WTC11 (cell line): ENCODE results near the gene APBB3. TPM values are rescaled to one million over a fixed set of nuclear protein-coding genes. Genes with fewer than 3 reads are reported as not detected.

Experiments used
- ATAC-seq: fragments of 200-7000 bp; cut with Tn5 transposase; 2 replicates; pipeline ENCODE4 v1.10.0; 2021; ENCODE audit warnings: mild to moderate bottlenecking, moderate library complexity
- CTCF ChIA-PET: fragments of 300-600 bp; sonication (Branson Sonifier 250); formaldehyde crosslinking; loops from one replicate; lab custom pipeline; 2021; ENCODE audit warnings: antibody characterized with exemption; lab: Charles Lee
- POLR2A ChIA-PET: fragments of 350-600 bp; sonication (Branson Sonifier 250); formaldehyde crosslinking; loops from one replicate; lab custom pipeline; 2021; ENCODE audit warnings: antibody characterized with exemption; lab: Charles Lee
- DNase-seq: peaks from one replicate; pipeline ENCODE4 v3.0.0; 2021; ENCODE audit warnings: low spot score
- H3K27ac Mint-ChIP-seq: 2 replicates; pipeline ENCODE4 v1.8.0; 2021; ENCODE audit warnings: mixed read lengths
- H3K27me3 Mint-ChIP-seq: 2 replicates; pipeline ENCODE4 v1.8.0; 2021; ENCODE audit warnings: low read depth, mild to moderate bottlenecking, moderate library complexity, mixed read lengths
- H3K36me3 Mint-ChIP-seq: 2 replicates; pipeline ENCODE4 v1.8.0; 2021; ENCODE audit warnings: mixed read lengths
- H3K4me1 Mint-ChIP-seq: 2 replicates; pipeline ENCODE4 v1.8.0; 2022; ENCODE audit warnings: mixed read lengths
- H3K4me3 Mint-ChIP-seq: 2 replicates; pipeline ENCODE4 v1.8.0; 2021; ENCODE audit warnings: mild to moderate bottlenecking, moderate library complexity, mixed read lengths
- H3K9me3 Mint-ChIP-seq: 2 replicates; pipeline ENCODE4 v1.8.0; 2021; ENCODE audit warnings: mixed read lengths
- ATF1 ChIP-seq: sonication (generic); formaldehyde crosslinking; IDR thresholded peaks from 2 replicates; pipeline ENCODE4 v1.8.1; 2023; ENCODE audit warnings: mild to moderate bottlenecking, moderate library complexity, missing genetic modification reagents
- EMX1 ChIP-seq: fragments of 250-450 bp; sonication (Bioruptor Pico); IDR thresholded peaks from 2 replicates; pipeline ENCODE4 v1.8.0; 2021; ENCODE audit warnings: mild to moderate bottlenecking
- NFYB ChIP-seq: sonication (generic); formaldehyde crosslinking; conservative IDR thresholded peaks from 2 replicates; pipeline ENCODE4 v1.8.0; 2022; ENCODE audit warnings: low read depth, missing genetic modification reagents
- RORB ChIP-seq: fragments of 250-450 bp; sonication (Bioruptor Pico); IDR thresholded peaks from 2 replicates; pipeline ENCODE4 v1.9.0; 2021; ENCODE audit warnings: mild to moderate bottlenecking
- SMAD3 ChIP-seq: sonication (generic); formaldehyde crosslinking; IDR thresholded peaks from 2 replicates; pipeline ENCODE4 v1.8.0; 2022; ENCODE audit warnings: missing genetic modification reagents, mild to moderate bottlenecking, borderline replicate concordance
- SP1 ChIP-seq: sonication (generic); formaldehyde crosslinking; conservative IDR thresholded peaks from 2 replicates; pipeline ENCODE4 v1.8.1; 2022; ENCODE audit warnings: missing genetic modification reagents
- TCF7 ChIP-seq: sonication (generic); formaldehyde crosslinking; IDR thresholded peaks from 2 replicates; pipeline ENCODE4 v1.8.0; 2022; ENCODE audit warnings: mild to moderate bottlenecking, low read depth, missing genetic modification reagents, moderate library complexity
- TEAD1 ChIP-seq: sonication (generic); formaldehyde crosslinking; IDR thresholded peaks from 2 replicates; pipeline ENCODE4 v1.8.0; 2022; ENCODE audit warnings: mild to moderate bottlenecking, missing genetic modification reagents
- ZBTB21 ChIP-seq: sonication (generic); formaldehyde crosslinking; IDR thresholded peaks from 2 replicates; pipeline ENCODE4 v1.8.1; 2023; ENCODE audit warnings: mild to moderate bottlenecking, missing genetic modification reagents, borderline replicate concordance
- ZNF121 ChIP-seq: sonication (generic); formaldehyde crosslinking; IDR thresholded peaks from 2 replicates; pipeline ENCODE4 v1.8.0; 2023; ENCODE audit warnings: missing genetic modification reagents
- total RNA-seq: library from RNA; stranded (reverse); gene quantifications from 3 replicates; pipeline ENCODE4 v1.2.3, GENCODE V29; 2021
- TF ChIP-seq, protein P1 (sequence below): sonication (generic); formaldehyde crosslinking; IDR thresholded peaks from 2 replicates; pipeline ENCODE4 v1.8.1; 2023; ENCODE audit warnings: mild to moderate bottlenecking, missing genetic modification reagents, borderline replicate concordance
- TF ChIP-seq, protein P2 (sequence below): sonication (generic); formaldehyde crosslinking; IDR thresholded peaks from 2 replicates; pipeline ENCODE4 v1.8.0; 2023; ENCODE audit warnings: missing genetic modification reagents, mild to moderate bottlenecking, borderline replicate concordance
- TF ChIP-seq, protein P3 (sequence below): sonication (generic); formaldehyde crosslinking; IDR thresholded peaks from 2 replicates; pipeline ENCODE4 v1.8.1; 2022; ENCODE audit warnings: low read depth, missing genetic modification reagents, borderline replicate concordance
- TF ChIP-seq, protein P4 (sequence below): sonication (generic); formaldehyde crosslinking; IDR thresholded peaks from 2 replicates; pipeline ENCODE4 v1.8.0; 2023; ENCODE audit warnings: missing genetic modification reagents

APBB3 gene
- total RNA-seq, 1 experiment from 2014 or later, result 25.9 TPM

DNA sequence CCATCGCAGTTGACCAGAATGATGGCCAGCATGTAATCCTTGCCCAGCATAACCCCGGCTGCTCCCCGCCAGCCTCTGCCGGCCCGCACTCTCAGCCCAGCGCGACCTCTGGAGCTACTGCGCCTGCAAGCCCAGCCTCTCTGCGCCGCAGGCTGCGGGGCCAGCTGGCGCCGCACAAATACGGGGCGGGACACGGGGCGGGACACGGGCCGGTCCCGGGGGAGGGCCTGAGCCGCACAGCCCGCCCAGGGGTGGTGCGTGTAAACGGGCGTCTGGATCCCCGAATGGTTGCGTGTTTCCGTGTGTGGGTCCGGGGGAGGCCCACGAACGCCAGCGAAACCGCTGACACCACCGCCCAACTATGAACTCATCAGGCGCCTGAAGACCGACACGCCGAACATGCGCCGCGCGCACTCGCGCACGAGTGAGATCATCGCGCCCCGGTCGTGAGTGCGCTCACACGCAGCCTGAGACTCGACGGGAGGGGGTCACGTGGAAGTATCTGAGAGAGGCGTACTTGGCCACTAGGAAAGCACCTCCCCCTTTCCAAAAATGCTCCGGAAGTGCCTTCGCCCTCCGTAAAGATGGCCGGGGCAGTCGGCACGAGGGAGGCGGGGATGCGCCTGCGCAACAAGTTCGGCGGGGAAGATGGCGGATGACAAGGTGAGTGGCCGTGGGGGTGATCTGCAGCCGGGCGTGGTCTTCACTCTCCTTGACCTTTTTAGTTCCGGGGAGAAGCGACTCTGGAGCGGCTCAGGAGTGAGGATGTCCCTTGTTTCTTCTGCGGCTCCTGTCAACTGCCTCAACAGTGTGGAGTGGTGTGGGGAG lies at the start of gene APBB3, which contains the start of gene SLC35A4 (continued):
- TF ChIP-seq, protein P1, sequence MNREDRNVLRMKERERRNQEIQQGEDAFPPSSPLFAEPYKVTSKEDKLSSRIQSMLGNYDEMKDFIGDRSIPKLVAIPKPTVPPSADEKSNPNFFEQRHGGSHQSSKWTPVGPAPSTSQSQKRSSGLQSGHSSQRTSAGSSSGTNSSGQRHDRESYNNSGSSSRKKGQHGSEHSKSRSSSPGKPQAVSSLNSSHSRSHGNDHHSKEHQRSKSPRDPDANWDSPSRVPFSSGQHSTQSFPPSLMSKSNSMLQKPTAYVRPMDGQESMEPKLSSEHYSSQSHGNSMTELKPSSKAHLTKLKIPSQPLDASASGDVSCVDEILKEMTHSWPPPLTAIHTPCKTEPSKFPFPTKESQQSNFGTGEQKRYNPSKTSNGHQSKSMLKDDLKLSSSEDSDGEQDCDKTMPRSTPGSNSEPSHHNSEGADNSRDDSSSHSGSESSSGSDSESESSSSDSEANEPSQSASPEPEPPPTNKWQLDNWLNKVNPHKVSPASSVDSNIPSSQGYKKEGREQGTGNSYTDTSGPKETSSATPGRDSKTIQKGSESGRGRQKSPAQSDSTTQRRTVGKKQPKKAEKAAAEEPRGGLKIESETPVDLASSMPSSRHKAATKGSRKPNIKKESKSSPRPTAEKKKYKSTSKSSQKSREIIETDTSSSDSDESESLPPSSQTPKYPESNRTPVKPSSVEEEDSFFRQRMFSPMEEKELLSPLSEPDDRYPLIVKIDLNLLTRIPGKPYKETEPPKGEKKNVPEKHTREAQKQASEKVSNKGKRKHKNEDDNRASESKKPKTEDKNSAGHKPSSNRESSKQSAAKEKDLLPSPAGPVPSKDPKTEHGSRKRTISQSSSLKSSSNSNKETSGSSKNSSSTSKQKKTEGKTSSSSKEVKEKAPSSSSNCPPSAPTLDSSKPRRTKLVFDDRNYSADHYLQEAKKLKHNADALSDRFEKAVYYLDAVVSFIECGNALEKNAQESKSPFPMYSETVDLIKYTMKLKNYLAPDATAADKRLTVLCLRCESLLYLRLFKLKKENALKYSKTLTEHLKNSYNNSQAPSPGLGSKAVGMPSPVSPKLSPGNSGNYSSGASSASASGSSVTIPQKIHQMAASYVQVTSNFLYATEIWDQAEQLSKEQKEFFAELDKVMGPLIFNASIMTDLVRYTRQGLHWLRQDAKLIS, result peak; percentile 81; the same call in 1 of the 2 replicates
- TF ChIP-seq TEAD1 (CRISPR knock-in tag), result peak; percentile 94
- TF ChIP-seq, protein P2, sequence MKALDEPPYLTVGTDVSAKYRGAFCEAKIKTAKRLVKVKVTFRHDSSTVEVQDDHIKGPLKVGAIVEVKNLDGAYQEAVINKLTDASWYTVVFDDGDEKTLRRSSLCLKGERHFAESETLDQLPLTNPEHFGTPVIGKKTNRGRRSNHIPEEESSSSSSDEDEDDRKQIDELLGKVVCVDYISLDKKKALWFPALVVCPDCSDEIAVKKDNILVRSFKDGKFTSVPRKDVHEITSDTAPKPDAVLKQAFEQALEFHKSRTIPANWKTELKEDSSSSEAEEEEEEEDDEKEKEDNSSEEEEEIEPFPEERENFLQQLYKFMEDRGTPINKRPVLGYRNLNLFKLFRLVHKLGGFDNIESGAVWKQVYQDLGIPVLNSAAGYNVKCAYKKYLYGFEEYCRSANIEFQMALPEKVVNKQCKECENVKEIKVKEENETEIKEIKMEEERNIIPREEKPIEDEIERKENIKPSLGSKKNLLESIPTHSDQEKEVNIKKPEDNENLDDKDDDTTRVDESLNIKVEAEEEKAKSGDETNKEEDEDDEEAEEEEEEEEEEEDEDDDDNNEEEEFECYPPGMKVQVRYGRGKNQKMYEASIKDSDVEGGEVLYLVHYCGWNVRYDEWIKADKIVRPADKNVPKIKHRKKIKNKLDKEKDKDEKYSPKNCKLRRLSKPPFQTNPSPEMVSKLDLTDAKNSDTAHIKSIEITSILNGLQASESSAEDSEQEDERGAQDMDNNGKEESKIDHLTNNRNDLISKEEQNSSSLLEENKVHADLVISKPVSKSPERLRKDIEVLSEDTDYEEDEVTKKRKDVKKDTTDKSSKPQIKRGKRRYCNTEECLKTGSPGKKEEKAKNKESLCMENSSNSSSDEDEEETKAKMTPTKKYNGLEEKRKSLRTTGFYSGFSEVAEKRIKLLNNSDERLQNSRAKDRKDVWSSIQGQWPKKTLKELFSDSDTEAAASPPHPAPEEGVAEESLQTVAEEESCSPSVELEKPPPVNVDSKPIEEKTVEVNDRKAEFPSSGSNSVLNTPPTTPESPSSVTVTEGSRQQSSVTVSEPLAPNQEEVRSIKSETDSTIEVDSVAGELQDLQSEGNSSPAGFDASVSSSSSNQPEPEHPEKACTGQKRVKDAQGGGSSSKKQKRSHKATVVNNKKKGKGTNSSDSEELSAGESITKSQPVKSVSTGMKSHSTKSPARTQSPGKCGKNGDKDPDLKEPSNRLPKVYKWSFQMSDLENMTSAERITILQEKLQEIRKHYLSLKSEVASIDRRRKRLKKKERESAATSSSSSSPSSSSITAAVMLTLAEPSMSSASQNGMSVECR, result peak; percentile 87

DNA sequence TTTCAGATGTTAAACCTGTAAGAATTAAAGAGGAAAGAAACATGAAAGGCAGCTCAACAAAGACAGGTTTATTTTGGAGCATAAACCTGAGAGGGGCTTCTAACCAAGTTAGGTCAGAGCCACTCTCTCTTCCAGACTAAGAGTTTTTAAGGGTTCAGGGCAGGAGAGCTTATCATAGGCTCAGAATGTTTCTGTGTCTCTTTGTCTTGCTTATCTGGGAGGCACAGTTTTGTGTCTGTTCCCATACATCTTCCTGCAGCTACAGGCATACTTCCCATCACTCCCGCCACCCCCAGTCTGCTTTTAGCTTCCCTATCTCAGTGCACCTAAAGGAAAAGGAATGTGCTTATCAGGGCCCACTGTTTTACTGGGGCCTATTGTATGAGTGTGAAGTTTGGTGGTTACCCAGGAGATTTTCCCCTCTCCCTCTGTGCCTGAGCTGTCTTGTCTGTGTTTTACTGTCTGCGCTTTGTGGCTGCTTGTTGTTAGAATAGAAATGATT lies 46.7 kb upstream of the APBB3 start:
- peaks cover 32% of the 10 kb centered on the region for H3K27me3 Mint-ChIP-seq
- no peak for TF ChIP-seq SMAD3
- TF ChIP-seq, all 79 proteins: peak for 0
- DNase-seq, result no peak
- Mint-ChIP-seq H3K4me1 (no peaks in the 10 kb centered on the region), H3K36me3 (peaks cover 21% of the 10 kb centered on the region), H3K4me3 (no peak overlapping the region), H3K9me3 (peaks cover 68% of the 10 kb centered on the region), H3K27ac (no peak overlapping the region)
- ATAC-seq, result no peak
- CTCF ChIA-PET, result no interaction called here
- POLR2A ChIA-PET, result no interaction called here

DNA sequence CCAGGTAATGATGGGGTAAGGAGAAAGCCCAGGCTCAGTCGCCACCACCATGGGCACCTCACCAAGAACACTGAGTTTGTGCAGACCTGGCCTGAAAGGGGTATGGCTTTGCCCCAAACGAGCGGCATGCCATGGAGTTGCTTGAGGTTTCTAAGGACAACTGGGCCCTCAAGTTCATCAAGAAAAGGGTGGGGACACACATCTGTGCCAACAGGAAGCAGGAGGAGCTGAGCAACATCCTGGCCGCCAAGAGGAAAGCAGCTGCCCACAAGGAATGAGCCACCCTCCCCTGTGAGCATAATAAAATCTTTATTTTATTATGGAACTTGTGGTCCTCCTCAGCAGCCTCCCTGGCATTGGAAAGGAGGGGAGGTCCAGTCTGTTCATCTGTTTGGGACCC lies 44.7 kb upstream of the APBB3 start:
- H3K36me3 Mint-ChIP-seq, result peaks cover 21% of the 10 kb centered on the region
- no peak overlapping the region for H3K27ac Mint-ChIP-seq
- CTCF ChIA-PET, result no interaction called here
- peaks cover 29% of the 10 kb centered on the region for H3K27me3 Mint-ChIP-seq
- no peaks in the 10 kb centered on the region for H3K4me1 Mint-ChIP-seq
- no peak for ATAC-seq
- H3K9me3 Mint-ChIP-seq, result peaks cover 64% of the 10 kb centered on the region
- H3K4me3 Mint-ChIP-seq, result no peak overlapping the region
- no peak for DNase-seq
- POLR2A ChIA-PET, result no interaction called here
- TF ChIP-seq, protein P3, sequence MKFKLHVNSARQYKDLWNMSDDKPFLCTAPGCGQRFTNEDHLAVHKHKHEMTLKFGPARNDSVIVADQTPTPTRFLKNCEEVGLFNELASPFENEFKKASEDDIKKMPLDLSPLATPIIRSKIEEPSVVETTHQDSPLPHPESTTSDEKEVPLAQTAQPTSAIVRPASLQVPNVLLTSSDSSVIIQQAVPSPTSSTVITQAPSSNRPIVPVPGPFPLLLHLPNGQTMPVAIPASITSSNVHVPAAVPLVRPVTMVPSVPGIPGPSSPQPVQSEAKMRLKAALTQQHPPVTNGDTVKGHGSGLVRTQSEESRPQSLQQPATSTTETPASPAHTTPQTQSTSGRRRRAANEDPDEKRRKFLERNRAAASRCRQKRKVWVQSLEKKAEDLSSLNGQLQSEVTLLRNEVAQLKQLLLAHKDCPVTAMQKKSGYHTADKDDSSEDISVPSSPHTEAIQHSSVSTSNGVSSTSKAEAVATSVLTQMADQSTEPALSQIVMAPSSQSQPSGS (CRISPR knock-in tag), result no peak
- no peak for TF ChIP-seq ZNF121 (CRISPR knock-in tag)
- TF ChIP-seq, protein P4, sequence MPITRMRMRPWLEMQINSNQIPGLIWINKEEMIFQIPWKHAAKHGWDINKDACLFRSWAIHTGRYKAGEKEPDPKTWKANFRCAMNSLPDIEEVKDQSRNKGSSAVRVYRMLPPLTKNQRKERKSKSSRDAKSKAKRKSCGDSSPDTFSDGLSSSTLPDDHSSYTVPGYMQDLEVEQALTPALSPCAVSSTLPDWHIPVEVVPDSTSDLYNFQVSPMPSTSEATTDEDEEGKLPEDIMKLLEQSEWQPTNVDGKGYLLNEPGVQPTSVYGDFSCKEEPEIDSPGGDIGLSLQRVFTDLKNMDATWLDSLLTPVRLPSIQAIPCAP (CRISPR knock-in tag), result no peak
- no peak for TF ChIP-seq NFYB
- TF ChIP-seq SP1 (CRISPR knock-in tag), result no peak
- no peak for TF ChIP-seq EMX1 (CRISPR knock-in tag)
- no peak for TF ChIP-seq TCF7
- TF ChIP-seq ZBTB21 (CRISPR knock-in tag), result no peak
- TF ChIP-seq SMAD3, result no peak
- TF ChIP-seq RORB, result no peak
- TF ChIP-seq, protein P1, result no peak
- no peak for TF ChIP-seq ATF1
